CD14-positive monocyte (primary cell): ENCODE data around the gene OR5C1. TPM values are rescaled to one million over a fixed set of nuclear protein-coding genes. Genes with fewer than 3 reads are reported as not detected.

Experiments
- DNase-seq, 3 donors: peaks; one replicate each; pipeline ENCODE4 v3.0.0-alpha.2; 2011 to 2022
- H2AFZ ChIP-seq: 2 replicates; pipeline ENCODE4 v1.6.0; 2012; ENCODE audit warnings: mild to moderate bottlenecking, low read depth, low read length, inconsistent platforms; ENCODE audit not compliant: insufficient read depth, poor library complexity, severe bottlenecking
- H3K27ac ChIP-seq, 2 donors: 1 replicate in 1 of 2; 2 replicates in 1 of 2; pipeline ENCODE4 v1.5.1; 2012 to 2013; ENCODE audit warnings: low read length in 2 of 2, control low read depth in 1 of 2, inconsistent platforms in 1 of 2, low read depth in 1 of 2, mild to moderate bottlenecking in 1 of 2
- H3K27me3 ChIP-seq, 2 donors: one replicate each; pipeline versions ENCODE4 v1.6.0 to v1.6.1; 2011 to 2013; ENCODE audit warnings: low read length in 2 of 2; ENCODE audit not compliant: control insufficient read depth in 2 of 2, insufficient read depth in 2 of 2
- H3K36me3 ChIP-seq, 2 donors: replicated peaks in 1 of 2; 1 replicate in 1 of 2; 2 replicates in 1 of 2; pipeline versions ENCODE4 v1.5.1 to v1.6.1; 2012 to 2013; ENCODE audit warnings: low read length in 2 of 2, control low read depth in 1 of 2, inconsistent platforms in 1 of 2, mild to moderate bottlenecking in 1 of 2; ENCODE audit not compliant: insufficient read depth in 2 of 2, control insufficient read depth in 1 of 2
- H3K4me1 ChIP-seq, 2 donors: 1 replicate in 1 of 2; 2 replicates in 1 of 2; pipeline versions ENCODE4 v1.5.1 to v1.6.1; 2012 to 2013; ENCODE audit warnings: low read length in 2 of 2, control low read depth in 1 of 2, inconsistent platforms in 1 of 2, mild to moderate bottlenecking in 1 of 2, moderate library complexity in 1 of 2; ENCODE audit not compliant: insufficient read depth in 2 of 2, control insufficient read depth in 1 of 2
- H3K4me2 ChIP-seq: replicated peaks from 2 replicates; pipeline ENCODE3; 2012; ENCODE audit warnings: low read length, moderate library complexity, mild to moderate bottlenecking; ENCODE audit not compliant: poor library complexity, severe bottlenecking; ENCODE audit errors: extremely low read depth
- H3K4me3 ChIP-seq, 3 experiments: fragments of 200-600 bp in 1 of 3; sonication (generic) in 1 of 3; replicated peaks in 1 of 3; 1 replicate in 2 of 3; 2 replicates in 1 of 3; pipeline ENCODE4 v1.5.1; 2011 to 2013; ENCODE audit warnings: low read length in 3 of 3, mild to moderate bottlenecking in 3 of 3, control low read depth in 2 of 3, low read depth in 2 of 3, inconsistent platforms in 1 of 3, moderate library complexity in 1 of 3
- H3K79me2 ChIP-seq: 2 replicates; pipeline ENCODE4 v1.6.0; 2012; ENCODE audit warnings: mild to moderate bottlenecking, control low read depth, inconsistent platforms, low read length, moderate library complexity; ENCODE audit not compliant: insufficient read depth
- H3K9ac ChIP-seq: 2 replicates; pipeline ENCODE4 v1.6.0; 2017; ENCODE audit warnings: low read length, mild to moderate bottlenecking; ENCODE audit not compliant: insufficient read depth, poor library complexity, severe bottlenecking
- H3K9me3 ChIP-seq, 2 donors: replicated peaks in 1 of 2; 1 replicate in 1 of 2; 2 replicates in 1 of 2; pipeline versions ENCODE4 v1.5.1 to v1.6.1; 2012 to 2013; ENCODE audit warnings: low read length in 2 of 2, control low read depth in 1 of 2; ENCODE audit not compliant: control insufficient read depth in 1 of 2, insufficient read depth in 1 of 2
- H4K20me1 ChIP-seq: 2 replicates; pipeline ENCODE4 v1.6.0; 2012; ENCODE audit warnings: mild to moderate bottlenecking, low read length, control low read depth, moderate library complexity; ENCODE audit not compliant: insufficient read depth
- H3K27ac Mint-ChIP-seq, 7 donors: one replicate each; pipeline ENCODE4 v1.8.0; 2020; ENCODE audit warnings: mild to moderate bottlenecking in 7 of 7, mixed read lengths in 7 of 7, moderate library complexity in 6 of 7, inconsistent platforms in 2 of 7
- H3K27me3 Mint-ChIP-seq, 3 donors: one replicate each; pipeline ENCODE4 v1.8.0; 2021 to 2022; ENCODE audit warnings: low read depth in 3 of 3, mild to moderate bottlenecking in 3 of 3, mixed read lengths in 3 of 3, moderate library complexity in 3 of 3, inconsistent platforms in 1 of 3
- H3K36me3 Mint-ChIP-seq, 2 donors: one replicate each; pipeline ENCODE4 v1.8.0; 2020; ENCODE audit warnings: mixed read lengths in 2 of 2, inconsistent platforms in 1 of 2, mild to moderate bottlenecking in 1 of 2
- H3K4me1 Mint-ChIP-seq: one replicate; pipeline ENCODE4 v1.8.0; 2020; ENCODE audit warnings: mild to moderate bottlenecking, mixed read lengths
- H3K4me3 Mint-ChIP-seq, 2 donors: one replicate each; pipeline ENCODE4 v1.8.0; 2020; ENCODE audit warnings: mild to moderate bottlenecking in 2 of 2, mixed read lengths in 2 of 2, moderate library complexity in 1 of 2
- H3K9me3 Mint-ChIP-seq, 7 donors: one replicate each; pipeline ENCODE4 v1.8.0; 2020 to 2022; ENCODE audit warnings: mixed read lengths in 7 of 7, mild to moderate bottlenecking in 6 of 7, moderate library complexity in 6 of 7, inconsistent platforms in 2 of 7
- CTCF ChIP-seq: fragments of 200-600 bp; IDR thresholded peaks from one replicate; pipeline ENCODE4 v1.8.0; 2022; ENCODE audit warnings: antibody characterized with exemption, mild to moderate bottlenecking
- WGBS: methylation state at CpG from one replicate; pipeline ENCODE4 v1.1.5; 2013; ENCODE audit warnings: missing lambda C conversion rate; ENCODE audit not compliant: insufficient coverage; 5-methylcytosine and 5-hydroxymethylcytosine counted together
- intact Hi-C, 2 donors: fragments of 100-400 bp; cut with micrococcal nuclease; formaldehyde crosslinking; loops; one replicate each; pipeline versions ENCODE4 v1.15.0 to v1.15.1; 2023
- polyA plus RNA-seq, 3 donors: library from polyadenylated mRNA; depleted of rRNA in 1 of 3; unstranded in 2 of 3; stranded (reverse) in 1 of 3; fragments of 300-500 nt in 2 of 3; fragments of >200 nt in 1 of 3; fragmentation: Illumina TruSeq in 2 of 3; gene quantifications; 1 replicate in 2 of 3; 2 replicates in 1 of 3; pipeline ENCODE4 v1.2.3, GENCODE V29; 2012 to 2021

OR5C1 gene
- polyA plus RNA-seq, 3 donors = not detected

DNA sequence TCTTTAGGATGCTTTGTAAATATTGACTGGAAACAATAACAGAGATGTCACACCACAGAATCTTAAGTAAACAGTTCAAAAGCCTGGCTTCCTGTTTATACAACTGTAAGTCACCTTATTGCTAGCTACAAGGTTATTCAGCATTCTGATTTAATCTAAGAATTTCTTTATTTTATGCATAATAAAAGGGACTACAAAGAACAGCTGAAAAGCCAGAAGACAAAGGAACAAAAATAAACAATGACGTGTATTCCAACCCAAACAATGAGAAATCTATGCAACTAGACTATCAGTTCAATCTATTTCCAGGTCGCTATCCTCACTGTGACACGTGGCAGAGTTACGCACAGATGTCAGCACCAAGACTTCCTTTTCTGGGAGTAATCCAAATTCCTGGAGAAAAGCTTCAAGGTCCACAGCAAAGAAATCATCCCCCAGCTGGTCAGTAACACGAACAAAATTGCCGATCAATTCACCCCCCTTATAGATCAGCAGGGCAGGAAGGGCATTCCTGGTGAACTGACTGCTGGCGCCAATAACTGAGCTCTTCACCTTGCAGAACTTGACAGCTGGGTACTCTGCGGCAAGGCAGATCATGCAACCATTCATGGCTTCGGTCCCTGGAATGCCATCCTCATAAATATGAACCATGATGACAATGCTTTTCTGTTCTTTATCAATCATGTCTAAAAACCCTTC lies 31.2 kb downstream of the OR5C1 start:
- no peak overlapping the region for H3K27ac ChIP-seq
- H3K9me3 Mint-ChIP-seq = no peaks in the 10 kb centered on the region
- WGBS = 93% methylated on average over 9 of the region's 9 CpGs

DNA sequence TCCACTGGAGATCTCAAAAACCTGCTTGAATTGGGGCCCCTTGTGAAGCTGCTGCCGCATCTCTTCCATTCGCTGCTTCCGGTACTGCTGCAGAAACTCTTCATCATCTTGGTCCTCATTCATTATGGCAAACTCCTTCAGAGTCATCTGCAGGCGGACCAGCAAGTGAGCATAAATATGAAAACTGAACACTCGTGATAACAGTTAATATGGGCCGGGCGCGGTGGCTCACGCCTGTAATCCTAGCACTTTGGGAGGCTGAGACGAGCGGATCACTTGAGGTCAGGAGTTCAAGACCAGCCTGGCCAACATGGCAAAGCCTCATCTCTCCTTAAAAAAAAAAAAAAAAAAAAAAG lies 31.7 kb downstream of the OR5C1 start:
- DNase-seq = no peak
- no peak overlapping the region for H3K4me2 ChIP-seq
- peaks cover 27 to 29% of the 10 kb centered on the region in 2 donors for H3K4me1 ChIP-seq
- peak overlapping the region in 5 of 7 donors; percentile 28 to 79 (median 35) for H3K27ac Mint-ChIP-seq
- H3K9me3 ChIP-seq = no peaks in the 10 kb centered on the region
- no peak overlapping the region for H3K4me3 Mint-ChIP-seq
- H3K27me3 ChIP-seq = no peaks in the 10 kb centered on the region
- peaks cover 54 to 70% of the 10 kb centered on the region in 2 donors for H3K36me3 ChIP-seq
- H4K20me1 ChIP-seq = peaks cover 37% of the 10 kb centered on the region
- intact Hi-C loops = loop anchor here in 1 of 2 donors (10.0 kb wide), 1 partner anchor 556 kb away; the partner anchor contains the start of genes MRRF and RBM18
- WGBS = 95% methylated on average over 4 of the region's 11 CpGs
- peaks cover 28% of the 10 kb centered on the region for H3K4me1 Mint-ChIP-seq
- H3K36me3 Mint-ChIP-seq = peaks cover 48 to 62% of the 10 kb centered on the region in 2 donors
- H2AFZ ChIP-seq = no peak overlapping the region
- no peak overlapping the region for H3K9ac ChIP-seq
- peaks cover 34% of the 10 kb centered on the region for H3K79me2 ChIP-seq
- H3K27me3 Mint-ChIP-seq = peaks cover 0 to 2% (median 0%) of the 10 kb centered on the region in 3 donors
- no peak for TF ChIP-seq CTCF
- no peak overlapping the region for H3K27ac ChIP-seq
- no peaks in the 10 kb centered on the region for H3K9me3 Mint-ChIP-seq
- H3K4me3 ChIP-seq = no peak overlapping the region

More for the DNA sequence above, 31.2 kb downstream of the OR5C1 start:
- H3K4me1 ChIP-seq = peaks cover 29 to 32% of the 10 kb centered on the region in 2 donors
- no peak overlapping the region for H3K4me2 ChIP-seq
- peaks cover 54 to 67% of the 10 kb centered on the region in 2 donors for H3K36me3 ChIP-seq
- no peak for DNase-seq
- Mint-ChIP-seq H3K27ac (peak overlapping the region in 4 of 7 donors; percentile 32 to 79 (median 66)), H3K27me3 (peaks cover 0 to 2% (median 0%) of the 10 kb centered on the region in 3 donors), H3K36me3 (peaks cover 50 to 56% of the 10 kb centered on the region in 2 donors), H3K4me3 (no peak overlapping the region), H3K4me1 (peaks cover 32% of the 10 kb centered on the region)
- no peak overlapping the region for H3K4me3 ChIP-seq
- peaks cover 30% of the 10 kb centered on the region for H3K79me2 ChIP-seq
- no peak for TF ChIP-seq CTCF
- no peak overlapping the region for H2AFZ ChIP-seq
- no peak overlapping the region for H3K9ac ChIP-seq
- intact Hi-C loops = loop anchor here in 1 of 2 donors (10.0 kb wide), 4 partner anchors 465 to 725 kb away; partner anchors contain the start of genes MRRF, RBM18 and TTLL11
- H3K27me3 ChIP-seq = no peaks in the 10 kb centered on the region
- no peaks in the 10 kb centered on the region for H3K9me3 ChIP-seq
- peaks cover 33% of the 10 kb centered on the region for H4K20me1 ChIP-seq
